Ovary (tissue), 9 donors: ENCODE results near the gene SMIM41. TPM values are rescaled to one million over a fixed set of nuclear protein-coding genes. Genes with fewer than 3 reads are reported as not detected.

Source experiments
- DNase-seq, 5 donors: peaks; one replicate each; pipeline ENCODE4 v3.0.0-alpha.2; 2019 to 2020
- H3K27ac ChIP-seq, 2 donors: fragments of 200-600 bp; one replicate each; pipeline versions ENCODE4 v1.5.1 to v1.8.0; 2019 to 2022
- H3K27me3 ChIP-seq: fragments of 200-600 bp; one replicate; pipeline ENCODE4 v1.8.0; 2022
- H3K36me3 ChIP-seq: fragments of 200-600 bp; sonication (generic); one replicate; pipeline ENCODE4 v1.5.1; 2019
- H3K4me1 ChIP-seq: one replicate; pipeline ENCODE4 v1.8.1; 2013; ENCODE audit warnings: mild to moderate bottlenecking, moderate library complexity; ENCODE audit not compliant: insufficient read depth
- H3K4me3 ChIP-seq: fragments of 200-600 bp; sonication (generic); one replicate; pipeline ENCODE4 v1.5.1; 2017
- H3K9me3 ChIP-seq, 2 donors: fragments of 200-600 bp in 1 of 2; sonication (generic) in 1 of 2; one replicate each; pipeline versions ENCODE4 v1.5.1 to v1.8.1; 2013 to 2019; ENCODE audit warnings: mild to moderate bottlenecking in 1 of 2, moderate library complexity in 1 of 2
- CTCF ChIP-seq, 3 donors: fragments of 450-650 bp in 2 of 3; fragments of 200-600 bp in 1 of 3; IDR thresholded peaks; one replicate each; pipeline versions ENCODE4 v1.5.1 to v1.8.0; 2016 to 2022; ENCODE audit warnings: antibody characterized with exemption in 3 of 3, mild to moderate bottlenecking in 1 of 3
- EP300 ChIP-seq: sonication (generic); formaldehyde crosslinking; IDR thresholded peaks from one replicate; pipeline ENCODE4 v1.6.1; 2017; ENCODE audit warnings: antibody characterized with exemption
- POLR2A ChIP-seq: fragments of 450-650 bp; IDR thresholded peaks from one replicate; pipeline ENCODE4 v1.6.1; 2017; ENCODE audit warnings: antibody characterized with exemption, mild to moderate bottlenecking, moderate library complexity
- WGBS, 3 donors: extraction: QIAGEN DNeasy Blood & Tissue Kit in 1 of 3; methylation state at CpG; one replicate each; pipeline versions ENCODE4 v1.1.5 to v1.1.7; 2013 to 2017; 5-methylcytosine and 5-hydroxymethylcytosine counted together
- intact Hi-C, 4 donors: fragments of 100-400 bp; cut with DNase I; formaldehyde crosslinking; loops; one replicate each; pipeline versions ENCODE4 v1.11.0 to v1.15.1; 2022 to 2023
- polyA plus RNA-seq, 2 donors: library from polyadenylated mRNA; stranded (reverse); fragments of 200-250 nt in 1 of 2; fragments of 350-450 nt in 1 of 2; fragmentation: Illumina TruSeq in 1 of 2; extraction: RNeasy Lipid Tissue Mini Kit (QIAGEN cat#74804) in 1 of 2; gene quantifications; one replicate each; pipeline ENCODE4 v1.2.3, GENCODE V29; 2013 to 2014
- total RNA-seq, 7 donors: library from RNA; depleted of rRNA in 2 of 7; stranded (reverse); fragments of >200 nt in 2 of 7; fragmentation: NEBNext Ultra II Directional in 3 of 7; extraction: Animal tissue kit (Norgen Biotek cat#: 25700) in 3 of 7; gene quantifications; one replicate each; pipeline versions ENCODE4 v1.1.0 to v1.2.4, GENCODE V29; 2016 to 2023
- donor health status: DM: no; HTN: no; CAD: no; lungs with moderate emphysema.
- donor health status: DM: no; HTN: no; CAD: no.
- donor health status: Bipolar disorder and iron deficiency.
- donor health status: DM: yes; HTN: yes; CAD: no.
- donor health status: DM: no; HTN: no; CAD: no.
- donor health status: DM: yes; HTN: yes; CAD: no.

The SMIM41 gene
- total and polyA plus RNA-seq, 9 donors, result 0.32 to 4.5 (median 2.8) TPM

GRCh38 chr12:52054833-52055730 lies 24.4 kb upstream of the SMIM41 start:
- TF ChIP-seq EP300, result no peak
- no peak for TF ChIP-seq CTCF (IDR thresholded peaks at IDR 0.05)
- TF ChIP-seq POLR2A, result no peak
- H3K27me3 ChIP-seq, result no peaks in the 10 kb centered on the region
- intact Hi-C loops, result no loop called here
- H3K4me1 ChIP-seq, result peaks cover 10% of the 10 kb centered on the region
- H3K4me3 ChIP-seq, result no peak overlapping the region
- DNase-seq, result peak in 4 of 5 donors; percentile 32 to 66 (median 62)
- H3K27ac ChIP-seq, result peak overlapping the region in 1 of 2 donors; percentile 90
- no peaks in the 10 kb centered on the region for H3K9me3 ChIP-seq
- no peaks in the 10 kb centered on the region for H3K36me3 ChIP-seq
- 93 to 96% (median 95%) methylated on average over 21 of the region's 21 CpGs for WGBS, 3 donors

- no peak overlapping the region for H3K4me3 ChIP-seq
- H3K27me3 ChIP-seq, result no peaks in the 10 kb centered on the region
- intact Hi-C loops, result no loop called here
- peaks cover 5% of the 10 kb centered on the region for H3K4me1 ChIP-seq
- TF ChIP-seq CTCF (IDR thresholded peaks at IDR 0.05) (peak in 1 of 3 donors; percentile 8), EP300 (no peak), POLR2A (no peak)
- peak overlapping the region in 1 of 2 donors; percentile 37 for H3K27ac ChIP-seq
- H3K9me3 ChIP-seq, result no peaks in the 10 kb centered on the region
- H3K36me3 ChIP-seq, result no peaks in the 10 kb centered on the region
- peak; percentile 47 to 78 (median 71) for DNase-seq
- 85 to 90% (median 86%) methylated on average over 27 of the region's 27 CpGs for WGBS, 3 donors
These were observed 23.5 kb upstream of the SMIM41 start for GRCh38 chr12:52055731-52056711.

- Histone ChIP-seq H3K36me3 (no peaks in the 10 kb centered on the region), H3K4me1 (peaks cover 5% of the 10 kb centered on the region)
These were observed 22.5 kb upstream of the SMIM41 start for GRCh38 chr12:52056801-52057637.

More at GRCh38 chr12:52056801-52057637, 22.5 kb upstream of the SMIM41 start:
- no peak for TF ChIP-seq POLR2A
- TF ChIP-seq EP300, result no peak
- no peak for TF ChIP-seq CTCF (IDR thresholded peaks at IDR 0.05)
- intact Hi-C loops, result no loop called here
- H3K9me3 ChIP-seq, result no peaks in the 10 kb centered on the region
- no peaks in the 10 kb centered on the region for H3K27me3 ChIP-seq
- DNase-seq, result peak; percentile 46 to 78 (median 67)
- H3K4me3 ChIP-seq, result no peak overlapping the region
- 73 to 75% (median 74%) methylated on average over 23 of the region's 23 CpGs for WGBS, 3 donors
- H3K27ac ChIP-seq, result no peak overlapping the region
